SK-MEL-5 (cell line): ENCODE results near the gene RNF4. TPM values are rescaled to one million over a fixed set of nuclear protein-coding genes. Genes with fewer than 3 reads are reported as not detected.
"Not testable (repeated sequence)": the region's sequence is repeated elsewhere in the genome, so short reads cannot be mapped to it uniquely, and the experiment has no call there.

Experiments used
- DNase-seq: peaks from one replicate; pipeline ENCODE4 v3.0.0-alpha.2; 2016; ENCODE audit warnings: low read depth, low spot score
- in situ Hi-C: cut with HindIII; loops from 2 replicates; pipeline ENCODE4 v1.10.0; 2016; ENCODE audit warnings: low sequenced_read_pairs, high pct_unique_total_duplicates, low pct_unique_long_range_greater_than_20kb
- total RNA-seq: library from RNA; depleted of rRNA; stranded (reverse); fragments of >200 nt; shearing (Covaris generic); gene quantifications from 2 replicates; pipeline ENCODE4 v1.2.3, GENCODE V29; 2014

Gene RNF4
- total RNA-seq, 1 experiment from 2014 or later, result 45.0 TPM

DNA sequence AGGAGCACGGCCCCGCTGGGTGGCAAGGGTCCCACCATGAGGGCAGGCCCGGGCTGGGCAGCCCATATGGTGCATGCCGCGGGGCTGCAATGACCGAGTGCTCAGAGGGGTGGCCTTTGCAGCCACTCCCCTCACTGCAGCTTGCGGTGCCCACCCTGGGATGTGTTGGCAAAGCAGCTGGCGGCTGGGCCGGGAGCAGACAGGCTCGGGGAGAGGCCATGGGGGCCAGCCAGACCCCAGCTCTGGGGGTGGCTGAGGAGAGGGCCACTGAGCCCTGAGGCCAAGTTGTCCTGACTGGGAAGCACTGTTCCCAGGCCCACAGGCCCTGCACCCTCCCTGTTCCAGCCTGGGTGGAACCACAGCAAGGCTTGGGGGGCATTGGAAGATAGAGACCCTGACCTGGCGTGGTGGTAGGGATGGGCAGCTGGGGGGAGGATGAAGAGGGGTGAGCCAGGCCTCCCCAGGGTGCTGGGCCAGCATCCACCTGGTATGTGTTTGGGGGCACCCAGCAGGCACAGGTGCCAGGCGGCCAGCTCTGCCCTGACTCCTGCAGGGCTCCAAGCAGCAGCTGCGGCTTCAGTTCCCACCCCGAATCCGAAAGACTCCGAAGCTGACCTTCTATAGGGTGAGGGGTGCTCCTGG, 18.4 kb upstream of the RNF4 start:
- in situ Hi-C loops, result no loop called here
- no peak for DNase-seq

- DNase-seq, result no peak
These were observed 17.8 kb upstream of the RNF4 start for GRCh38 chr4:2451036-2451520.

DNA sequence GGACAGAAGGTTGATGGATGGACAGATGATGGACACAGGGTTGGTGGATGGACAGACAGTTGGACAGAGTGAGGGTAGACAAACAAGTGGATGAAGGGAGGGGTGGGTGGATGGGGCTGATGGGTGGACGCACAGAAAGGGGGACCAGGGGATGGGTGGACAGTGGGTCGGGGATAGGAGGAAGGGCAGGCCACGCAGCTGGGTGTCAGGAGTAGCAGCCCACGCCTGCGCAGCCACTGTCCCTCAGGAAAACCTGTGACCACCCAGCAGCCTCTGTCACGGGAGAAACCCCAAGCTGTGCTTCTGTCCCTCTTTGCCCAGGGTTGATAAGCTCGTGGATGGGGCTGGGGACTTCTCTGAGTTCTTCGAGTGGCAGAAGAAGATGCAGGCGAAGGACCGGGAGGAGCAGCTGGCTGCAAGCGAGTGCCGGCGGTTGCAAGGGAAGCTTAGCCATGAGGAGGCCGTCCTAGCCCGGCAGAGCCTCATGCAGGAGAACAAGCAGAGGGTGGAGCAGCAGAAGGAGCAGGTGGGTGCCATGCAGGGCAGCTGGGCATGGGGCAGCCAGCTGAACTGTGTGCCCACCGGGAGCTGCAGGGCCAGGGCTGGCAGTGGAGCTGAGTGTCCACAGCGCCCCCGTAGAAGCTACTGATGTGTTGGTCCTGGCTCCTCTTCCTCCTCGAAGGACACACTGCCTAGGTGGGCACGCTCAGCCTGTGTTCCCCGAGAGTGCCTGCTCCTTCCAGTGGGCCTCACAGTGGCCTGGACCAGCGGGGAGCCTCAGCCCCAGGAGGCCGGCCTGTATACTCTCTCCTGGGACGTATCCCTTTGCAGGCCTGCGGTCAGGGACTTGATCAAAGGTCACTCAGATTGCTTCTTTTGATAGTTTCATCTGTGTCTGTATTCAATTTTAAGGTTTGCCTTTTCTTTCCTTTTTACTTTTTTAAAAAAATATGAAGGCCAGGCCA, 16.8 kb upstream of the RNF4 start:
- no peak for DNase-seq
- in situ Hi-C loops, result no loop called here

More at GRCh38 chr4:2451036-2451520, 17.8 kb upstream of the RNF4 start:
- in situ Hi-C loops, result no loop called here

GRCh38 chr4:2457481-2458295, 11.2 kb upstream of the RNF4 start:
- in situ Hi-C loops, result no loop called here
- DNase-seq, result no peak

- in situ Hi-C loops, result no loop called here
- no peak for DNase-seq
These were observed 10.1 kb upstream of the RNF4 start for GRCh38 chr4:2458546-2459491.

- no peak for DNase-seq
- in situ Hi-C loops, result no loop called here
These were observed 9.1 kb upstream of the RNF4 start for GRCh38 chr4:2459589-2460349.

DNA sequence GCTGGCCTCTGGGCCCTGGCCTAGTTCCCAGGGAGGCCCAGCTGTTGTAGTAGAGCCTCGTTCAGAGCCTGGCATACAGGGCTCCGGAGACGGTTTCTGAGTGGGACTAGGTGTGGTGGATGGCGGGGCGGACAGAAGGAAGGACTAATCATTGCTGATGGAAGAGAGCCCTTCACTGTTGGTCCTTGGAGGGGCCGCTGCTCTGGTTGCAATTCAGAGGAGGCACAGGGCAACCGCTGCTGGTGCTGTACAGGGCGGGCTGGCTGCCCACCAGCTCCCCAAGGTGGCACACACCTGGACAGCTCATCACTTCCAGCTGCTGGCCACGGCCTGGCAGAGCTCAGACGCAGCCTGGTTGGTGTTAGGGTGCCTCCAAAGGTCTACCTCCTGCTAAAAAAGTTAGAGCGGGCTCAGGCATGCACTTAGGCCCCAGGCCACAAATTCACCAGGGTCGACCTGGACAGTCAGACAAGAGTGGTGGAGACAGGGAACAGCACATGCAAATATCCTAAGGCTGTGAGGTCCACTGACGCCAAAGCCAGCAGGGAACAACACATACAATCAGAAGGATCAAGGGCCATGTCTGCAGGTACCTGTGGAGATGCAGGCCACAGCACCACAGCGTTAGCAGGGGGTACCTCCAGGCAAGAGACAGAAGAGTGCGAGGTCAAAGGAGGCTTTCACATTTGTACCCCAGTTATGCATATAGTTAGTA, 7.5 kb upstream of the RNF4 start:
- in situ Hi-C loops, result no loop called here
- no peak for DNase-seq

DNA sequence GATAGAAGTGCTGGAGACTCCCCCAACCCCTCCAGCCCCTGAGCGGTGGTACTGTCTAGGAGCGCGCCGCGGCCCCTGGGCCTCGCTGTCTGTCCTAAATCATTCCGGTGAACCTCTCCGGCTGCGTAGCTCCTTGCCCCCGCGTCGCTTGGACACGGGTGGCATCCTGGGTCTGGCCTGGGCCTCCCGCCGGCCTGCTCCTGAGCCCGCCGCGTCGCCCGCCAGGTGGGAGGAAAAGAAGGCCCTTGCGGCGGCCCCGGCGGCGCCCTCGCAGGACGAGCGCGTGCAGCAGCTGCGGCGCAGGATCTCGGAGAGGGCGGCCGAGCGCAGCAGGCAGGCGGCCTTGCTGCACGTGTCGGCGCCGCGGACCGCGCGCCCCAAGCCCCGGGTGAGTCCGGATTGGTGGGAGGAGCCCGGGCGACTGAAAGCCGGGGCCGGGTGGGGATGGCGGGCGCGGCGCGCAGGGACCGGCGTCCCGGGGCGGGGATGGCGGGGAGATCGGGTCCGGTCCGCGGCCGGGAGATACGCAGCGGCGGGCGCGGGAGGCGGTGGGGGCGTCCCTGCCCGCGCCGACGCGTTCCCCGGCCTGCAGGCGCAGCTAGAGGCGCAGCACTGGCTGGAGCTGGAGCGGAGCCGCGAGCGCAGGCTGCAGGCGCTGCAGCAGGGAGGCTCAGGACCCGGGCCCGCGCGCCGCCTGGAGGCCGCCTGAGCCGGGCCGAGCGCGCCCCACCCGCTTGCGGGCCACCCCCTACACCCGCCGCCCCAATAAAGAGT, 6.5 kb upstream of the RNF4 start:
- in situ Hi-C loops, result no loop called here
- peak; percentile 41 for DNase-seq

DNA sequence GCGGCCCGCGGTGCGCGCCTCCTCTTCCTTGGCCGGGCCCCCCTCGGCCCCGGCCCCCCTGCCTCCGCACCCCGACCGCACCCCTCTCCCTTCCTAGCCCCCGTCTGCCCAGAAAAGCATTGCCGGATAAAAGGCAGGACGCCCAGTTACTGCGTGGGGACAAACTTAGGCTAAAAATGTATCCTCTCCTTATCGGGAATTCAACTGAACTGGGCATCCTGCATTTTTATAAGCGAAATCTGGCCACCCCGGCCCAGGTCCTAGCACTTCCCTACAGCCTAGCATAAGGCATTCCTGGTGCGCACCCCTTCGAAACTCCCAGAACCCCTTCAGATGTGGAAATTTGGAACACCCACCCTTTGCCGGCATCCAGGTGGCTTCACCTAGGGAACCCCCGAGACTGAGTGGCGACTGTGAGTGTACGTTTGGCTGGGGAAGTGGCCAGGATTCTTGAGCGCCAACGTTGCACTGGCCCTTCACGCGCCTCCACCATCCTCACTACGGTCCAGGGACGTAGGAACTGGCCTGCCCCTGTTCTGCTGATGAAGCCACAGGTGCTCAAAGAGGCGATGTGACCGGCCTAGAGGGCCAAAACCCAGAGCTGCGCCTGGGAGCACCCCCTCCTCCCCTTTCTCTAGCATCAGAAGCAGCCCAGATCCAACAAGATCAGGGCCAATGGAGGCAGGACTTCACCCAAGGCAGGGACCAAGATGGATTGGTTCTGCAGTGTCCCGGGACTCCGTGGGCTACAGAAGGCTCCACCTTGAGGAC, 5.7 kb upstream of the RNF4 start:
- in situ Hi-C loops, result no loop called here
- no peak for DNase-seq

DNA sequence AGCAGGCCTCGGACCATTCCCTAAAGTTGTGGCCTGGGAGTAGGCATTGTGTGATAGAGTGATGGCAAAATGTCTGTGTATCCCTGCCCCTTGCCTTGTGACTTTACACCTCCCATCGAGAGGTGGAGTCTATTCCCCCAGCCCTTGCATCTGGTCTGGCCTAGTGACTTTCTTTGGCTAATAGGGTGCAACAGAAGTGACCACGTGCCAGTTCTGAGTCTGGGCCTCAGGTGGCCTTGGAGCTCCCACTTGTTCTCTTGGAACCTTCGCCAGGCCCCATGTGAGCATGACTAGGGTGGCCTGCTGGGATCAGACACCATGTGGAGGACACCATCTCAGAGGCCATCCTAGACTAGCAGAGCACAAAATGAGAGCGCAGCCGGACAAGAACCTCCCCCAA, 3.9 kb upstream of the RNF4 start:
- no peak for DNase-seq
- in situ Hi-C loops, result no loop called here

DNA sequence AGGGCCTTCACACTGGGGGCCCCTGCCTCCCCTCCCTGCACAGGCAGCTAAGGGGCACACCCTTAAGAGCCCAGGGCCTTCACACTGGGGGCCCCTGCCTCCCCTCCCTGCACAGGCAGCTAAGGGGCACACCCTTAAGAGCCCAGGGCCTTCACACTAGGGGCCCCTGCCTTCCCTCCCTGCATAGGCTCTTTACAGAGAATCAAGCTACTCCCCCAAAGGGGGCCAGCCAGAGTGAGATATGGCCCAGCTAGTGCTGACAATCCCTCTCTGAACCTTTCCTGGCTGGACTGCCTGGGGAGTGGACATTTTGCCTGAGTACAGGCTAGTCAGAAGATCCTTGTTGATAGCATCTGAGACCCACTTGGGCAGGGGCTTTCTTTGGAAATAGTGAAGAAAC, 3.4 kb upstream of the RNF4 start:
- DNase-seq, in situ Hi-C loops: not testable (repeated sequence)

- in situ Hi-C loops, result no loop called here
These were observed 482 bp downstream of the RNF4 start for GRCh38 chr4:2469192-2469984.

GRCh38 chr4:2470791-2471190, 1.9 kb downstream of the RNF4 start:
- no peak for DNase-seq
- in situ Hi-C loops, result no loop called here

More at GRCh38 chr4:2469192-2469984, 482 bp downstream of the RNF4 start:
- DNase-seq, result peak; percentile 20

GRCh38 chr4:2472187-2472586, 3.3 kb downstream of the RNF4 start:
- DNase-seq, result no peak
- in situ Hi-C loops, result no loop called here
